HG03095 (cell line): ENCODE data around the gene MSI2.

Source experiments
- ATAC-seq: cut with Tn5 transposase; IDR thresholded peaks from one replicate; pipeline ENCODE4 v1.9.1; 2021; ENCODE audit warnings: moderate library complexity; ENCODE audit not compliant: unreplicated experiment

MSI2 gene

GRCh38 chr17:57532556-57532955, 276.2 kb downstream of the MSI2 start:
- no peak for ATAC-seq

DNA sequence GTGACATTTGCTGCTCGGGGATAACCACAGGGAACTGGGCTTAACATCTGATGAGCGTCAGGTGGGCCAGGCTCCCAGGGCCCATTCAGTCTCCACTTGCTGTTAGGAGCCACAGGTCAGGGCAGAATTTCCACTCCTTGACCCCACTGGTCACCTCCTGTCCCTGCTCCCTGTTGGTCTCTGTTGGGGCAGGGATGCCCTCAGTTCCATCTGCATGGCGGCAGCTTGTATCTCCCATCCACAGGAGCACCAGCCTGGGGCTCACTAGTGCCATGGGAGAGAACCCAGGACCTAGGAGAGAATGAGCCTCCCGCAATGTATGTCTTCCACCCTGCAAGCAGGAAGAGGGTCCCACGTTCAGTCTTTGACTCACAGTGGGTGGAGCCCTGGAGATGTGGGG, 276.6 kb downstream of the MSI2 start:
- ATAC-seq = no peak

- ATAC-seq = no peak
Observed at GRCh38 chr17:57533684-57534305, 277.5 kb downstream of the MSI2 start.

DNA sequence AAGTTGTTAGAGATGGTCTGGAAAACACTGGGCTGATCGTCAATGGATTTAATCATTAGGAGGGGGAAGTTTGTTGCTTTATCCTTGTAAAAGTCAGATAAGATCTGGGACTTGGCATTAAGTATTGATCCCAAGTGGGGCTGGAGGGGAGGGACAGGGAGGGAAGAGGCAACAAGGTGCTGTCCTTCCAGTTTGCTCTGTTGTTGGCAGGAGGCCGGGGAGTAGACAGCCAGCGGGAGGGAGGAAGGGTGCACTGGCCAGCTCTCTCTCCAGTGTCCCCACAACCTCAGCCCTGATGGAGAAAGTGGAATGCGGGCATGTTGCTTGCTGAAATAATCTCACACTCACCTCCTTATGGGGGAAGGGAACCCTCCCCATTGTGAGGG, 278.5 kb downstream of the MSI2 start:
- ATAC-seq = no peak

- no peak for ATAC-seq
Observed at GRCh38 chr17:57535249-57535966, 279.1 kb downstream of the MSI2 start.

DNA sequence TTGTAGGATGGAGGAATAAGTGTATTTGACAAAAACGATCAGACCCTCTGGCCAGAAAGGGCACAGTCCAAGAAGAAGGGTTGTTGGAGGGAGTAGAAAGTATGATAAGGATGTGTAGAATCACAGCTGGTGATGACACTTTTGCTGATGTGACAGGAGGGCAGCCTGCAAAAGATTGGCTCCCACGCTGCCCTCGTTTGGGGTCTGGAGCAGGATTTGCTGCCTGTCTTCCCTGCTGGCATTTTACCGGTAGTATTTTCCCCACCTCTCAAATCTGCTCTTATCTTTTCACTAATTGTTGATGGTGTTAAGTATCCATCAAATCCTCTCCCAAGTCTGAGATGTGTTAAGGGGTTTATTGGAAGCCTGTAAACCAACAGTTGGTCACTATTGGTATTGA, 280.0 kb downstream of the MSI2 start:
- no peak for ATAC-seq

DNA sequence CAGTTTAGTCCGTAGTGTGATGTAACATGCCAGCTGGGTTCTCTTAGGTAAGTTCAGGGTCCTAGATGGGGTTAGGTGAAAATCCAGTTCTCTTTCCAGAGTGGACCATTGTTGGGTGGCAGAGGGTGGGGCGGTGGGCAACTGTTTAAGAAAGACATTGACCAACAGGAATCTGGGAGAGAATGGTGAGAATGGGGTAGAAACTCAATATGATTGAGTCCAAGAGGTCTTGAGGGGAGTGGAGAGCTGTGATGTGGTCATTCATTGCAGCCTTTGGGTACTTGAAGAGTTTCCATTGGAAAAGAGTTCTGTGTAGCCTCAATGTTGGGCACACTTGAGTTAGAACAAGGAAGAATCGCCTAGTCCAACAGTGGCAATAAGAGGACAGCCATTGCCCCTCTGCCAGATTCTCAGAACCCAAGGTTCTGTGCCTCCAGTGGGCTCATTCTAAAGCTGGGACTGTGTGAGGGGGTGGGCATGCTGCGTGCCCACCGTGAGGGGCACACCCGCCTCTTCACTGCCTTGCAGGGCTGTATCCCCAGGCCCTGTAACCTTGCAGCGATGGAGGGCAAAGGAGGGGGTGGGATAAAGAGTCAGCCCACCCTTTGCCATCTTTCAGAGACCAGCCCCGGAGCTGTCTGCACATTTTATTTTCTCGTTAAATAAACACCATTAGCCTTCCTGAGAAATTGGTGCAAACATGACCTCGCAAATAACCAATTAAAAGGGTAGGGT, 280.6 kb downstream of the MSI2 start:
- ATAC-seq = no peak

- no peak for ATAC-seq
Observed at GRCh38 chr17:57537524-57538410, 281.4 kb downstream of the MSI2 start.

- ATAC-seq = no peak
Observed at GRCh38 chr17:57538736-57539456, 282.6 kb downstream of the MSI2 start.

- ATAC-seq = no peak
Observed at GRCh38 chr17:57539529-57540301, 283.4 kb downstream of the MSI2 start.

DNA sequence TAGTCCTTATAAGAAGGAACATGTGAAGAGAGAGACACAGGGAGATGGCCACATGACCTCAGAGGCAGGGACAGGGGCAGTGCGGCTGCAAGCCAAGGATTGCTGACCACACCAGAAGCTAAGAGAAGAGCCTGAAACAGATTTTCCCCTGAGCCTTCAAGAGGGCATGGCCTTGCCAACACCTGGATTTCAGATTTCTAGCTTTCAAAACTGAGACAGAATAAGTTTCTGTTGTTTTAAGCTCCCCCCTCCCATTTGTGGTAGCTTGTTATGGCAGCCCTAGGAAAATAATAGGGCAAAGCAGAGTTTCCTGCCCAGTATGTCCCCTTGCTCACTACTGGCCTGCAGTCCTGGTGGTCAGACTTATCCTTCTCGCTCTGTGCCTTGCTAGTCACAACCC, 284.3 kb downstream of the MSI2 start:
- no peak for ATAC-seq

- no peak for ATAC-seq
Observed at GRCh38 chr17:57541049-57541448, 284.7 kb downstream of the MSI2 start.

DNA sequence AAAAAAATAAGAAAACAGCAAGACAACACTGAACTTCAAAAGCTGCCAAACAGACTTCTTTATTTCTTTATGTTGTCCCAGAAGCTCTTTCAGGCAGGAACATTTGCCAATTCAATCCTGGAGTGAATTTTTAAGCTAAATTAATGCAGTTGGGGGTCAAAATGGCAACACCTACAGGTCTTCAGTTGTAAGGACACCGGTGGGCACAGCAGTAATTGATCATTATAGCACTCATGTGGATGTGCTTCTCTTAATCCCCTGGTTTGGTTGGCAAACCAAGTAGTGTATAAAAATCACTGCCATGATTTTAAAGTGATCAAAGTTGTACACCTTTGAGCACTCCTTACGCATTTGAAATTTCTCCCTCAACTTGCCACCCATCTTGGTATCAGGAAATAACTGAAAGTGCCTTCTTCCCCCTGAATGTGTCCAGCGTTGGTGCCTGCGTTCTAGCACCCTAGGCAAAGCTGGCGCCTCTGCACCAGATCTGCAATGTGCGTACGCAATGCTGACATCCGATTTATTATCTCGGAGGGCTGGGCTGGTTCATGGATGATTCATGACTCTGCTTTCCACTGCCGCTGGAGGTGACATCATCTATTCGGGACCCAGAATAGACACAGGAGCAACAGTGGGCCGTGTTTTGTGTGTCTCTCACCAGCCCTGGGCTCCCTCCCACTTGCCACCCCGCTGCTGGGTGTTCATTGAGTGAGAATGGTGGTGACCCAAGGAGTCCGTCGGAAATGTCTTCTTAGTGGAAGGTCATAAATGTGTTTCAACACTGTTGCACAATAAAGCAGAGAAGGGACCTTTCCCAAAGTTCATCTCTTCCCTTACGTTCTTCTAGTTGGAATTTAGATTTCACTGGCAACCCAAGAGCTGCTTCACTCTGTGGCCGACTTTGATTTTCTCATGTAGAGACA, 285.4 kb downstream of the MSI2 start:
- no peak for ATAC-seq

DNA sequence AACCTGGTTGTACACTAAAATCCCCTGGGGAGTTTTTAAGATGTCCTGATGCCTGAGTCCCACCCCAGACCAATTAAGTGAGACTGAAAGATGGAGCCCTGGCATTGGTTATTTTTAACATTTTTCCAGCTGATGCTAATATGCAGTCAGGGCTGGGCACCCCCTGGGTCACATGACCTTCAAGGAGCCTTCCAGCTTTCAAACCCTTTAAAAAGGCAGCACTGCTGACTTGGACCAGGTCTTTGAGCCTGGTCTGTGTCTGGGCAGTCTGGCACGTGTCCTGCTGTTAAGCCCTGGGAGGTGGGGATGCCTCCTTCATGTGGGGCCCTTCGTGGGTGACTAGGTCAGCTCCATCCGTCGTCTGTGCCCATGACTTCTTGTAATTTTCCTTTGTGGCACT, 286.2 kb downstream of the MSI2 start:
- no peak for ATAC-seq

DNA sequence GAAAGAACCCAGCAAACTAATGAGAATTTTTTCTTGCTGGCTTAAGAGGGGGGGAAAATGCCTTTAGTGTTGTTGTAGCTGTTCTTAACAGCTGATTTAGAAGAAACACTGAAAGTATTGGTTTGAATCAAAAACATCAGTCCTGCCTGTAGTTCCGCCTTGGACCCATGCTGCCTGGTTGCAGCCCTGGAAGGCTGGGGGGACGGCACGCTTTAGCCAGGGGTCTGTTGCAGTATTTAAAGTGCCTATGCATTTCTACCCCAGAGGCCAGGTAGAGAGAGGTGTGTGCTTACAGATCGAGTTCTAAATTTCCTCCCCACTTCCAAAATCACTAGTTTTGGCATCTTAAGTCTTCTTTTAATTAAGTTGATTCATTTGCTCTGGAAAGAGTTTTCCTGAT, 286.9 kb downstream of the MSI2 start:
- no peak for ATAC-seq

DNA sequence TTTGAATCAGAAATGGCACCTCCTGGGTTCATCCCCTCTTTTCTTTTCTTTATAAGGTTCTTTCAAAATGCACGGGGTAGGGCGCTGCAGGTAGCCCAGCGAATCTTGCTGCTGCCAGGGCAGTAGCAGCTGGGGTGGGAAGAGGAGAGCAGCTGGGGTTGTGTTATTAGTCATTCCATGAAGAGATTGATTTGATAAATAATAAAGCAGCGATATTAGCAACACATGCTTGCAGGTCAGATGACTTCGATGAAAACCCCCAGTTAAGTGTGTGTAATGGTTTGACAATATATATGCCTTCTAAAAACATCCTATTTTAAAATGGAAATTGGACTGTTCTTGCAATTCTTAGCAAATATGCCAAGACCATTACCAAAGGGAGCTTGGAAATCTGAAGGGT, 288.1 kb downstream of the MSI2 start:
- ATAC-seq = no peak

GRCh38 chr17:57544834-57545463, 288.6 kb downstream of the MSI2 start:
- no peak for ATAC-seq

DNA sequence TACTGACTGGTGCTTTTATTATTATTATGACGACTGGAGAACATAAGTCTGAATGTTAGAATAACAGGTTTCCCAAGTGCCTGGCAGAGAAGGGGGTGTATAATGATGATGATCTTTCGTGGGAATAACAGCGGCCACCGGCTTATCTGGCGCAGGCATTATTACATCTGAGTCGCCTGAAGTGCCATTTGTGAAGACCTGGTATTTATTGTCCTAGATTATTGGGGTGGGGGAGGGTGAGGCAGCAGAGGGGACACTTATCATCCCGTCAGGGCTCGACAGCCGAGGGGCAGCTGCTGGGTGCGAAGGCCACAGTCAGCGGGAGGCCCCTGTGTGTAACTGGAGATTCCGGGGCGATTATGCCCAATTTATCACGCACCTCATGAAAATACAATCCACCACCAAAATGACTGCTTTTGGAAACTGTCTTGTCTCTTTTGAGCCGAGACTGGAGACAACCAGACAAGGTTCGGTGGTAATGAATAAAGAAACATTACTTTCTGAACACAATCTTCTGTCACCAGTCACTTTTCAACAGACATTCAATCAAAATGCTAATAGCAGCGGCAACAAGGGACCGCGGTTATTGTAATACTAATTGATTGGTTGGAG, 289.5 kb downstream of the MSI2 start:
- no peak for ATAC-seq
